Prostate gland (tissue), 2 donors: ENCODE results near the gene ZNF582.

Experiments
- POLR2A ChIP-seq: fragments of 450-650 bp; IDR thresholded peaks from one replicate; pipeline ENCODE4 v1.6.1; 2016; ENCODE audit warnings: antibody characterized with exemption, mild to moderate bottlenecking
- TF ChIP-seq, protein P1 (sequence below), 4 experiments: fragments of 200-600 bp in 2 of 4; fragments of 450-650 bp in 2 of 4; sonication (generic) in 2 of 4; IDR thresholded peaks; 1 replicate in 3 of 4; 2 replicates in 1 of 4; pipeline ENCODE4 v1.5.1; 2016 to 2019; ENCODE audit warnings: antibody characterized with exemption in 4 of 4, mild to moderate bottlenecking in 2 of 4, moderate library complexity in 2 of 4

DNA sequence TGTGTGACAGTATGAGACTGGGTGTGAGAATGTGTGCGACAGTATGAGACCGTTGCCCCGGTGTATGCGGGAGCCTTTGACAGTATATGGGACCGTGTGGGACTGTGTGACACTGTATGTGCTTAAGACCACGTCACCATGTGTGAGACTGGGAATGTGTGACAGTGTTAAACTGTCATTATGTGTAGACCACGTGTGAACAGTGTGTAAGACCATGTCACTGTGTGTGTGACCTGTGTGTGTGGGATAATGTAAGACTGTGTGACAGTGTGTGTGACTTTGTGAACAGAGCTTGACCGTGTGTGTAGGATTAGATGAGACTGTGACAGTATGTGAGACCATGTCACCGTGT is 11.3 kb upstream of the ZNF582 start:
- TF ChIP-seq POLR2A: no peak
- TF ChIP-seq, protein P1, sequence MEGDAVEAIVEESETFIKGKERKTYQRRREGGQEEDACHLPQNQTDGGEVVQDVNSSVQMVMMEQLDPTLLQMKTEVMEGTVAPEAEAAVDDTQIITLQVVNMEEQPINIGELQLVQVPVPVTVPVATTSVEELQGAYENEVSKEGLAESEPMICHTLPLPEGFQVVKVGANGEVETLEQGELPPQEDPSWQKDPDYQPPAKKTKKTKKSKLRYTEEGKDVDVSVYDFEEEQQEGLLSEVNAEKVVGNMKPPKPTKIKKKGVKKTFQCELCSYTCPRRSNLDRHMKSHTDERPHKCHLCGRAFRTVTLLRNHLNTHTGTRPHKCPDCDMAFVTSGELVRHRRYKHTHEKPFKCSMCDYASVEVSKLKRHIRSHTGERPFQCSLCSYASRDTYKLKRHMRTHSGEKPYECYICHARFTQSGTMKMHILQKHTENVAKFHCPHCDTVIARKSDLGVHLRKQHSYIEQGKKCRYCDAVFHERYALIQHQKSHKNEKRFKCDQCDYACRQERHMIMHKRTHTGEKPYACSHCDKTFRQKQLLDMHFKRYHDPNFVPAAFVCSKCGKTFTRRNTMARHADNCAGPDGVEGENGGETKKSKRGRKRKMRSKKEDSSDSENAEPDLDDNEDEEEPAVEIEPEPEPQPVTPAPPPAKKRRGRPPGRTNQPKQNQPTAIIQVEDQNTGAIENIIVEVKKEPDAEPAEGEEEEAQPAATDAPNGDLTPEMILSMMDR (IDR thresholded peaks at IDR 0.05): no peak
